T-helper 1 cell (primary cell): ENCODE measurements around the gene GPATCH4.
"Not testable (repeated sequence)": the region's sequence is repeated elsewhere in the genome, so short reads cannot be mapped to it uniquely, and the experiment has no call there.

Experiments
- DNase-seq, 5 donors: peaks; one replicate each; pipeline ENCODE4 v3.0.0-alpha.2; 2012 to 2020

Gene GPATCH4

GRCh38 chr1:156572663-156573018 lies 28.6 kb downstream of the GPATCH4 start:
- DNase-seq: no peak

DNA sequence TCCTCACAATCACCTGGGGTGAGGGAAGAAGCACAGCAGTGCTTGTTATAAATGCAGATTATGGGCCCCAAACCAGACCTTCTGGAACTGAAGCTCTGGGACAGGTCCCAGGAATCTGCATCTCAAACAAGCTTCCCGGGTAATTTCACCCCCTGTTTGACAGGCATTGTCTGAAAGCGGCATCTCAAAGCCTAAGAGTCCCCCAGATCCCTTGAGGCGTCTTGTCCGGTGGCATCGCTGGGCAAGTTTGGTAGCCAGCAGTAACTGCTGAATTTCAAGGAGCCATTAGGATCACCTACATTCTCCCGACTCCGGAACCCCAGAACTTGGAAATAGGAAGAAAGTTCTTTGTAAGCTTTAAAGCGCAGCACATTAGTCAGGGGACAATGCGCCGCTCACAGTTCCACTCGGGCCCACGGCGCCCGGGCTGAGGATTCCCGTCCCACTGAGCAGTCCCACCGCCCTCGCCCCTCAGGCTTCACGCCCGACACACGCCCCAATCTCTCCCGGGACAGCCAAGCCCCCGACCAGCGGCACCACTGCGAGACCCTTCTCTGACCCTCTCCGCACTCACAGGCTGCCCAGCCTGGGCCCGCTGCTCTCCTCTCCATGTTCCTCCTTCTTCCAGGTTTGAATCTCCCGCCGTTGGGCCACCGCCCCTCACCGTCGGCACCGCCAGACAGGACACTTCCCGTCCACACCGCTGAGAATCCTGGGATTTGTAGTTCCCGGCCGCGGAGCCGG lies 29.2 kb downstream of the GPATCH4 start, which contains the start of gene IQGAP3:
Gene IQGAP3, minus strand, starts transcription at position 647 of the 744 bp plus-strand sequence. Its CDS starts 36 bp downstream, at position 611.
- peak; percentile 42 to 67 (median 64) for DNase-seq

GRCh38 chr1:156571261-156571852 lies 29.9 kb downstream of the GPATCH4 start:
- no peak for DNase-seq

GRCh38 chr1:156566436-156566835 lies 34.8 kb downstream of the GPATCH4 start:
- no peak for DNase-seq

- no peak for DNase-seq
Measured at GRCh38 chr1:156565519-156565918, 35.8 kb downstream of the GPATCH4 start.

DNA sequence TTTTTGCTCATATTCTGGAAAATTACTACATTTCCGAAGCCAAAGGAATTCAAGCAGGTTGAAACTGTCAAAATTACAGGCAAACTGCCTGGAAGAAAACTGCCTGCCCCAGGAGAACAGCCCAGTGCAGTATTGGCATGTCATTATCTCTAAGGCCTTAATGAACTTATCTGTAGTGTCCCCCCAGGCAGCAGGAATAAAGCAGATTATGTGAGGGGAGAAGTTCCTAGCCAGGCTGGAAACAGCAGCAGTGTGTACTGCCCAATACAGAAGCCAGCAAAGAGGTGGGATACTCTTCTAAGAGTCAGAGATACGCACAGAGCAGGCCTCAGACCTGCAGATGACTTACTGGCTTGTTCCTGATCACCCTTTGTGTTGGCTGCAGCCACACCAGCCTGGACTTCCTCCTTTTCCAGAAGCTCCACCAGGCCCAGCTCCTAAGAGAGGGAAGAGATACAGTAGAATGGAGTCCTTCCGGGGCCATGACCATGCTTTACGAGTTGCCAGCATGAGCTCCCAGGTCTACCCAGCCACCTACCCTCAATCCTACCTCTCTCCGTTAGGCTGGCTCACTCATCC lies 40.6 kb downstream of the GPATCH4 start:
- no peak for DNase-seq

DNA sequence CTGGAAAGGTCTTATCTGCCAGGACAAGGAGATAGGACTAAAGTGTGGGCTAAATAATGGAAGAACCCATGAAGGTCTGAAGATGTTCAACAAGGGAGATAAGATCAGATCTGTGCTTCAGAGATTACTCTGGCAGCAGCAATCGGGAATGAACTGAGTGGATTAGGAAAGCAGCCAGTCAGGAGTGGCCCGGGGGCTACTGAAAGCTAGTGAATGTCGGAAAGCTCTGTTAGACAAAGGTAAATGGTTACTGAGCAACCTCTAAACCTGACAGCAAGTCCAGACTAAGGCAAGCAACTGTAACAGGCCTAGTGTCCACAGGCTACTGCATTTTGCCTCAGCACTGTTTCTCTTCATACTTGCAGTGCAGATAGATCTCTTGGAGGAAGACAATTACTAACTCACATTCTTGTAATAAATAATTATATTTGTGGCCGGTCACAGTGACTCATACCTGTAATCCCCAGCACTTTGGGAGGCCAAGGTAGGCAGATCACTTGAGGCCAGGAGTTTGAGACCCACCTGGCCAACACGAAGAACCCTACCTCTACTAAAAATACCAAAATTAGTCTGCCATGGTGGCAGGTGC lies 41.4 kb downstream of the GPATCH4 start:
- DNase-seq: no peak

GRCh38 chr1:156559086-156559796 lies 42.0 kb downstream of the GPATCH4 start:
- DNase-seq: no peak

GRCh38 chr1:156556354-156556753 lies 44.9 kb downstream of the GPATCH4 start:
- DNase-seq: no peak

DNA sequence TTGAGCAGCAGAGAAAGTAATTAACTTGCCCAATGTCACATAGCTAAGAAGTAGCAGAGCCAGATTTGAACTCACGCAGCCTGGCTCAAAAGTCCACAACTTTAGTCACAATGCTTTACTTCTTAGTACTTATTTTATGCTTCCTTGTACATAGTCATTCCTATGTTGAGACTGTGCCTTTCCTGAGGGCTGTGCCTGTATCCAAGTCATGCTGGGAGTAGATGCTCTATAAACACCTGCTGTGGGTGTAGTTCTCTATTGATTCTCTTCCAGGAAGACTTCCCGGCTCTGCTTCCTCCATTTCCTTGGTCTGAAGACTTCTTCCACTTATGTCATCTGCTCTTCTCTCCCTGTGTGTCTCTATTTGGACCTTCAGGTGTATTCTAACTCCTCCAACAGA lies 45.6 kb downstream of the GPATCH4 start:
- DNase-seq: no peak

DNA sequence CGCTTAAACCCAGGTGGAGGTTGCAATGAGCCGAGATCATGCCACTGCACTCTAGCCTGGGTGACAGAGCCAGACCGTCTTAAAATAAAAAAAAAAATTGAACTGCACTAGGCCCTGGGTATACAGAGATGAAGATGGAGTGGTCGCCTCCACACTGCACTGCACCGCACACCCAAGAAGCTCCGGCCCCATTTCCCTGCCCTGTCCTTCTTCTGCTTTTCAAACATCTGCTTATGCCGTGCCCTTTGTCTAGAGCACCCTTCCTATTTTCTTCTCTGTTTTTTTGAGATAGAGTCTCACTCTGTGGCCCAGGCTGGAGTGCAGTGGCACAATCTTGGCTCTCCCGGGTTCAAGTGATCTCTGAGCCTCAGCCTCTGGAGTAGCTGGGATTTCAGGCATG lies 46.3 kb downstream of the GPATCH4 start:
- no peak for DNase-seq

GRCh38 chr1:156553860-156554485 lies 47.3 kb downstream of the GPATCH4 start:
- no peak for DNase-seq

DNA sequence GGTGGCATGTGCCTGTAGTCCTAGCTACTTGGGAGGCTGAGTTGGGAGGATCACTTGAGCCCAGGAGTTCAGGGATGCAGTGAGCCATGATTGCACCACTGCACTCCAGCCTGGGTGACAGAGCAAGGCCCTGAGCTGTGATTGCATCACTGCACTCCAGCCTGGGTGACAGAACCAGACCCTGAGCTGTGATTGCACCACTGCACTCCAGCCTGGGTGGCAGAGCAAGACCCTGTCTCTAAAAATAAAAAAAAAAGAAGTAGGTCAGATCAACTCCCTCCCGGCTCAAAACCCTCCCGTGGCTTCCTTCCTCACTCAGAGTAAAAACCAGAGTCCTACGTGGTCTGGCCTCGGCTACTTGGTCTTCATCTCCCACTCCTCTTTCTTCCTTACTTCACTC lies 48.3 kb downstream of the GPATCH4 start:
- DNase-seq: not testable (repeated sequence)

GRCh38 chr1:156552518-156552917 lies 48.8 kb downstream of the GPATCH4 start:
- no peak for DNase-seq

DNA sequence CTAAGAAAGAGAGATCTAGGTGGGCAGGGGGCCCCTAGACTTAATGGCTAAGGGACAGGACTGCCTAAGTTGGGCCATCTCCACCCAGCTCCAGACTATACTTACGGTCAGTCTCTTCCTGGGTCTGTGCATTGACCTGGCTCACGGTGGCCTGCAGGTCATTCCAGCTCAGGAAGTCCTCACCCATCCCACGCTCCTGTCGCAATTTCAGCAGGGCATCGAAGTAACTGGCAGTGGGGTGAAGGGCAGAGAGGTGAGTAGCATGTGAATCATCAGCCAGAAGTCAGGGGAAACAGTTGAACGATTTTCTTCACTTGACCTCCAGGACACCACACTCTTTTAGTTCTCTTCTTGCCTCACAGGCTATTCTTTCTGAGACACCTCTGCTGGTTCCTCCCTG lies 49.4 kb downstream of the GPATCH4 start:
- no peak for DNase-seq

DNA sequence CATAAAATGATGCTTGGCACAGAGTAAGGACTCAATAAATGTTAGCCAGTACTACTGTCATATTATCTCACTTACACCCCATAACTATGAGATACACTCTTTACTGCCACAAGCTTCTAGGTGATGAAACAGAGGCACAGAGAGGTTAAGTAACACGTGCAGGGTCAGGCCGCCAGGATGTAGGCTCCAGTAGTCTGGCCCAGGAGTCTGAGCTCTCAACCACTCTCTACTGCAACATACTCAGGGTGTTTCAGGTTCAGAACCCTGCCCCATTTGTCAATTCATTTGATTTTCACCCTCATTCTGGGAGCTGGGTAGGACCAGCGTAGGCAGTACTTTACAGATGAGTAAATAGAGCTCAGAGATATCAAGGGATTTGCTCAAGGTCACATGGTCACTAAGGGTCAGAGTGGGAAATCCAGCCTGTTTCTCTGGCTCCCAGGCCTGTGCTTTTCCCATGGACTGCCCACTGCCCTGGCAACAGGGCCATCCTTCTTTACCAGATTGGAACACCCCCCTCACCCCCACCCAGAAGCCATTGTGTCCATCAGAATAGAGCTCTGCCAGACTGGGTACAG lies 50.1 kb downstream of the GPATCH4 start:
- DNase-seq: no peak

DNA sequence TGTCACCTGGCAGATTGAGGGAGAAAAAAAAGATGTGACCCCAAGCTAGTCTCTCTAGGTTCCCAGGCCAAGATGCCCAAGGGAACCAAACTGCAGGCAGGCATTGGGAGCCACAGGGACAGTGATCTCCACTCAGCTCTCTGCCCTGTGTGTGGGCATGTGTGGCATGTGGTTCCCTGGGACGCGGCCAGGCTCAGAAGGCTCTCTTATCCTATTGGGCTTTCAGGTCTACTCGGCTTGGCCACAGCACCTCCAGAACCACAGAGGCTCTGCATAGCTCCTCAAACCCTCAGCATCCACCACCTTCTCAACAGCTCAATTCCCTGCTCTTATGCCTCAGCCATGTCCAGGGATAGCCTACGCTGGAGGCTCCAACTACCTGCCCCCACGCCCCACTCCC lies 50.9 kb downstream of the GPATCH4 start:
- no peak for DNase-seq

- no peak for DNase-seq
Measured at GRCh38 chr1:156549831-156550230, 51.4 kb downstream of the GPATCH4 start.

GRCh38 chr1:156549390-156549789 lies 51.9 kb downstream of the GPATCH4 start:
- no peak for DNase-seq

DNA sequence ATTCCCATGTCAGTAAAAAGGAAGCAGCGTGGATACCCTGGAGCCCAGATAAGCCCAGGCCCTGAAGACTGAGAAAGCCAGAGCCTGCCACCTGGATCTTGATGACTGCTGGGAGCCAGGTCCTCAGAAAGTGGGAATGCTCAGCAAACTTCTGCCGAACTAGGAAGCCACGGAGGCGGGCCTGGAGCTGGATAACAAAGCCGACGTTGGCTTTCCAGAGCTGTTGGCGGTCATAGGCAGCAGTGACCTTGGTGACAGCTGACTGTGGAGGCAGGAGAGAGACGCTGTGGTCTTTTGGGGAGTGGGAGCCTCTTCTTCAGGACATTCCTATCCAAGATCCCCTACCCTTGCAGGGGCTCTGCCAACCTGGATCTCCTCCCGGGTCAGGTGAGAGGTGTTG lies 53.3 kb downstream of the GPATCH4 start:
- DNase-seq: no peak

DNA sequence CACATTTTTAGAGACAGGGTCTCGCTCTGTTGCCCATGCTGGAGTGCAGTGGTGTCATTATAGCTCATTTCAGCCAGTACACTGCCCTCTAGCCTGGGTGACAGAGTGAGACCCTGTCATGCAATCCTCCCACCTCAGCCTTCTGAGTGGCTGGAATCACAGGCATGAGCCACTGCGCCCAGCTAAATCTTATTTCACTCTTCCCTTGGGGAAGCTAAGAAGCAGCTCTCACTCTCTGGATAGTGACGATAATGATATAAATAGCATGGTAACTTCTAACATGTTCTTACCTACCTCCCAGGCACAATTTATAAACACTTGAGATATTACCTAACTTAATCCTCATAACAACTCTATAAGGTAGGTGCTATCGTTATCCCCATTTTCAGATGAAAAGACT lies 53.8 kb downstream of the GPATCH4 start:
- no peak for DNase-seq

GRCh38 chr1:156546267-156546666 lies 55.0 kb downstream of the GPATCH4 start:
- no peak for DNase-seq
